ENCODE measurements around the gene SIGLEC12.

SIGLEC12 gene

DNA sequence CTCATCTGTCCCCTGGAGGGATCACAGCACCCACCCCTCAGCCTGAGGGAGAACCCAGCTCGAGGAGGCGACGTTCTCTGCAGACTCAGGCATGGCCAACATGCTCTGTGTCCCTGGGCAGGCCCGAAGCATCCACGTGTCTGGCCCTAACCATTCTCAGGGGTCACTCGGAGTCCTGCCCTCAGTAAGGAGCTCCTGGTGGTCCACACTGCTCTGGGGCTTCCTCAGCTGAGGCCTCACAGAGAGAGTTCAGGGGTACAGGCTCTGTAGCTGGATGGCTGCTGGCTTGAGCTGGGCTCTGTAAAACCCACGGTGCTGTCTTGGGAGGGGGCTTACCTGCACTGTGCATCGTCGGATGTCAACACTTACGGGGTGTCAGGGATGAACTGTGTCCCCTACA lies 38.9 kb downstream of the SIGLEC12 start:
- TF ChIP-seq CTCF (IDR thresholded peaks at IDR 0.05; ENCODE audit: low read depth, low read length, missing control alignments) = no peak
- no peak for DNase-seq (ENCODE audit: low read depth)
- no peak overlapping the region for H3K4me3 ChIP-seq (ENCODE audit: low read depth, low read length)
- in situ Hi-C loops (cut with HindIII; ENCODE audit: low sequenced_read_pairs) = no loop called here

DNA sequence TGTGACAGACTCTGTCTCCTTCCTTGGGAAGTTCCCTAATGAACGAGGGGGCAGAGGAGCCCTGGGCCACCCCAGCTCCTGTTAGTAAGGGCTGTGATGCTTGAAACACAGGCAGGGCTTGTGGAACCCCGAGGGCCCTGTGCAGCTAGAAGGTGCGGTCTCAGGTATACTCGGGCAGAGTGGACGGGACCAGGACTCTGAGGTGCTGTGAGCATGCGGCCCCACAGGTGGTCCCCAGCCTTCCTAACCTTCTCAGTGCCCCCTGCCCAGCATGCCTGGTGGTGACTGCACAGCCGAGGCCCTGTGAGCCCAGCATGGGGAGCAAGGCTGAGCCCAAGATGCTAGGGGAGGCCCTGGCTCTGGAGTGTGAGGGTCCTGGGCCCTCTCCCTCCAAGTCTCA lies 39.3 kb downstream of the SIGLEC12 start:
- no peak for TF ChIP-seq CTCF (IDR thresholded peaks at IDR 0.05; ENCODE audit: low read depth, low read length, missing control alignments)
- no peak overlapping the region for H3K4me3 ChIP-seq (ENCODE audit: low read depth, low read length)
- no peak for DNase-seq (ENCODE audit: low read depth)
- in situ Hi-C loops (cut with HindIII; ENCODE audit: low sequenced_read_pairs) = no loop called here

DNA sequence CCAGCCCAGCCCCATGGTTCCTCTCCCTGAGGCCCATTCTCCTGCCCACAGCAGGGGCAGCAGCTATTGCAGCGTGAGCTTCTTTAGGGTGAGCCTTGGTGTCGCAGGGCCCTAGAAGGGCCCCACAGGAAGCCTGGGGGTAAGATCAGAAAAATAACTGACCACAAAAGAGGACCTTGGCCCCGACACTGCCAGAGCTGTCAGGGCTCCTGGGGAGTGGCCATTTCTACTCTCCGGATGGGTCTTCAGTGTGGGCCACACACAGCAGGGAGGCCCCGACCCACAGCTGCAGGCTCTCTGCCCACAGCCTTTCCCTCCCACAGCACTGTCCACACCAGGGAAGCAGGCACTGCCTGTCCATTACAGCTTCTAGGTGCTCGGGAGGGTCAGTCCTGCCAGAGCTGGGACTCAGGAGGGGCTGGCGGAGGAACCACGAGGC lies 39.9 kb downstream of the SIGLEC12 start:
- H3K4me3 ChIP-seq (ENCODE audit: low read depth, low read length) = no peak overlapping the region
- TF ChIP-seq CTCF (IDR thresholded peaks at IDR 0.05; ENCODE audit: low read depth, low read length, missing control alignments) = no peak
- in situ Hi-C loops (cut with HindIII; ENCODE audit: low sequenced_read_pairs) = no loop called here
- DNase-seq (ENCODE audit: low read depth) = no peak

DNA sequence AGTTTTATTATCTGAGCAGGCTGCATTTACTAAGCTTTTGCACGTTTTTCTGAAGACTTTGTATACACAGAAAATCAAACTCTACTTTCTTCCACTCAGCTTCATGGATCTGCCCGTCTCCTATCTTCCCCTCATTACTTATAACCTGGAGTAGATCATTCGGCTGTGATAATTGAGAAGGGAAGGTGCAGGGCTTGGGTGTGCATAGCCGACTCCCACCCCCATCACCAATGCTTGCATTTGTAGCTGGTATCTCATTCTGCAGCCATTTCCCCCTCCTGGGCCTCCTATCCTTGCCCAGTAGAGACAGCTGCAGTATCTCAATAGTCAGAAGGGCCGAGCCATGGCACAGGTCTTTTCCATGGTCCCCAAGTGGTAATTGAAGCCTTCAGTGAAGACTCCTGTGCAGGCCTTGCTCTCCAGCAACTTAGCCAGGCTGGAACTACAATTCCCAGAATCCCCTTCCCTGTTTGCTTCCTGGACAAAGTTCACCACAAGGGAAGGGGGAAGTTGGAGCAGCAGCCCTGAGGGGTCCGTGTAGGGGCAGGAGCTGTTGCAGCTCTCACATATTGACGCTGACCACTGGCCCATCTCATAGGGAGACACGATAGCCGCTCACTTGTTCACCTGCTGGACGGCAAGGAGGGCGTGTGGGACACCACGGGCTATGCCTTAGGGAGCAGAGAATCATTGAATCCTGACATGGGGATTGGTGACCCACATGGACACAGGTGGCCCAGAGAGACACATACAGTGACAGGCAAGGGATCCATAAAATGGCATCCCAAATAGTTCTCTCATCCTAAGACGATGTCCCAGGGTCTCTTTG lies 41.2 kb downstream of the SIGLEC12 start:
- DNase-seq (ENCODE audit: low read depth) = no peak
- H3K4me3 ChIP-seq (ENCODE audit: low read depth, low read length) = no peak overlapping the region
- in situ Hi-C loops (cut with HindIII; ENCODE audit: low sequenced_read_pairs) = no loop called here
- TF ChIP-seq CTCF (IDR thresholded peaks at IDR 0.05; ENCODE audit: low read depth, low read length, missing control alignments) = no peak

DNA sequence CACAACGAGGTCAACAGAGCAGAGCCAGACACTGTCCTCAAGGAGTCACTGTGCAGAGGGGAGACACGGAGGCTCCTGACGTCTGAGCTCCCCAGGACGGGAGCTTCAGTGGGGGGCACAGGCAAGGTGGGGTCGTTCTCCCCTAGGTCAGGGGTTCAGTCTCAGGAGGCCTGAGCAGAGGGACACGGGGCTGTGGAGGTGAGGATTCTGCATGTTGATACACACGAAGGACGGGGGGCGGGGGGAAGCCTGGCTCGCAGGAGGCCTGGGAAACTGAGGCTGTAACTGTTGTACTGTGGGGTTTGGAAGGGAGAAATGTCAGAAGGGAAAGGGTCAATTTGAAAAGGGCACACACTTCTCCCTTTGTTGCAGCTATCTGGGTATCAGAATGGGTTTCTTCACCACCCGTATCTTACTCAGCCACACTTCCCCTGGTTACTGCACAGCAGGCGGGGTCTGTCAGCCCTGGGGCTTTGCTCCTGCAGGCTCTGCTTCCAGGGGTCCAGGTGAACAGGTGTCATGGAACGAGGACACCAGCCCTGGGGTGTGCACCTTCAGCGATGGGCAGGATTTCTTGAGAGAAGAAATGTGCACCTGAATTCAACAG lies 42.6 kb downstream of the SIGLEC12 start:
- in situ Hi-C loops (cut with HindIII; ENCODE audit: low sequenced_read_pairs) = no loop called here
- no peak for DNase-seq (ENCODE audit: low read depth)
- no peak for TF ChIP-seq CTCF (IDR thresholded peaks at IDR 0.05; ENCODE audit: low read depth, low read length, missing control alignments)
- H3K4me3 ChIP-seq (ENCODE audit: low read depth, low read length) = no peak overlapping the region

GRCh38 chr19:51458051-51458645 lies 43.5 kb downstream of the SIGLEC12 start, which contains the start of gene SIGLEC8:
SIGLEC8 (minus strand) TSS chr19:51458454; CDS start chr19:51458387, 67 bp downstream.
- DNase-seq (ENCODE audit: low read depth) = no peak
- in situ Hi-C loops (cut with HindIII; ENCODE audit: low sequenced_read_pairs) = no loop called here
- H3K4me3 ChIP-seq (ENCODE audit: low read depth, low read length) = no peak within 1 kb of the TSS
- no peak for TF ChIP-seq CTCF (IDR thresholded peaks at IDR 0.05; ENCODE audit: low read depth, low read length, missing control alignments)
